NCI-H526 treated with DMSO at 0.1 percent for 48 hours (cell line): Measurements from ENCODE around the gene CRYAA.
"Not testable (repeated sequence)": the region's sequence is repeated elsewhere in the genome, so short reads cannot be mapped to it uniquely, and the experiment has no call there.

Source experiments
- DNase-seq: peaks from one replicate; lab custom pipeline; 2025; lab: John Stamatoyannopoulos, UW

The CRYAA gene

DNA sequence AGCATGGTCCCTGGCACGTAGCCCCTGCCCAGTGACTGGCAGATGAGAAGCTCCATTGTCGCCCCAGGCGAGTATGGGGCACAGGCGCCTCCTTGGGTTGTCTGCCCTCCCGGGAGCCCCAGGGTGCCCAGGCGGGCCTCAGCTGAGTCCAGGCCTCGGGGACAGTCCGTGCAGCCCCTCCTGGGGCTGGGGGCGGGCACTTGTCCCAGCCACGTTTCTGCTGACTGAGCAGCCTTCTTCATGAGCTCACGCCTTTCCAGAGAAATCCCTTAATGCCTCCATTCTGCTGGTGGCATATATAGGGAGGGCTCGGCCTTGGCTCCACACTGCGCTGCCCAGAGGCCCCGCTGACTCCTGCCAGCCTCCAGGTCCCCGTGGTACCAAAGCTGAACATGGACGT is at the start of gene CRYAA:
CRYAA (plus strand) TSS at position 301 of the 400 bp plus-strand sequence; CDS start at position 393, 92 bp downstream.
- not testable (repeated sequence) for DNase-seq

DNA sequence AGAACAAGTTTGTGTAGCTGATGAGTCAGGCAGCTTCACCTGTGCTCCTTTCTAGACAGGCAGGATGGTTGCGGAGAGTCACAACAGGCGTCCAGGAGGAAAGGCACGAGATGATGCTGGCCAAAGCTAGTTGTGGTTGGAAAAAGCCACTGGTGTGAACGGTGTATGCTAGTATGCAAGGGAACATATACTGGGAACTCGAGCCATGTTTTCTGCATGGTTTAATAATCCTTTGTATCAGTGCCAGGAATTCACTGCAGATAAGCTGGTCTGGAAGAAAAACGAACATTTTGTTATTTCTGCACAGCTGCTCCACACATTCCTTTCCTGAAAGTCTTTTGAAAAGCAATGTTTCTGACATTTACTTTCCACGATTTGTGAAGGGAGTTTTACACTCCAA is 38.7 kb upstream of the CRYAA start:
- DNase-seq = not testable (repeated sequence)

GRCh38 chr21:43134520-43134919 is 34.3 kb upstream of the CRYAA start:
- not testable (repeated sequence) for DNase-seq

- not testable (repeated sequence) for DNase-seq
These were observed 29.9 kb upstream of the CRYAA start for GRCh38 chr21:43138944-43139343.

GRCh38 chr21:43141407-43141806 is 27.4 kb upstream of the CRYAA start:
- DNase-seq = not testable (repeated sequence)

GRCh38 chr21:43146637-43147036 is 22.2 kb upstream of the CRYAA start:
- not testable (repeated sequence) for DNase-seq

GRCh38 chr21:43147999-43148398 is 20.8 kb upstream of the CRYAA start:
- not testable (repeated sequence) for DNase-seq

DNA sequence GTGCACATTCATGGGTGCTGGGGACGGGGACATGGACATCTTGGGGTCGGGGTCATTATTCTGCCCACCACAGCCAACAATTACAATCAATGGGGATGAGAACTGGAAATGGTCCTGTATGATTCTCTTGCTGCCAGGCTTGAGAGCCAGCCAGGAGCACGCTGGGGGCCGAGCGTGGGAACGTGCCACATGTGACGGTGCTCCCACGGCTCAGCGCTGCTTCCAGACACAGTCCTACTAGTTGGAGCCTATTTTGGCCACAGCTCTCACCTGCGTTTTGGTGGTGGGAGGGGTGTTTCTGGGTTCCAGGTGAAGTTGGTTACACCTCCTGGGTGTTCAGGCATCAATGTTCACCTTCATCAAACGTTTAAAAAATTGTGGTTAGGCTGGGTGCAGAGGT is 19.5 kb upstream of the CRYAA start:
- not testable (repeated sequence) for DNase-seq

DNA sequence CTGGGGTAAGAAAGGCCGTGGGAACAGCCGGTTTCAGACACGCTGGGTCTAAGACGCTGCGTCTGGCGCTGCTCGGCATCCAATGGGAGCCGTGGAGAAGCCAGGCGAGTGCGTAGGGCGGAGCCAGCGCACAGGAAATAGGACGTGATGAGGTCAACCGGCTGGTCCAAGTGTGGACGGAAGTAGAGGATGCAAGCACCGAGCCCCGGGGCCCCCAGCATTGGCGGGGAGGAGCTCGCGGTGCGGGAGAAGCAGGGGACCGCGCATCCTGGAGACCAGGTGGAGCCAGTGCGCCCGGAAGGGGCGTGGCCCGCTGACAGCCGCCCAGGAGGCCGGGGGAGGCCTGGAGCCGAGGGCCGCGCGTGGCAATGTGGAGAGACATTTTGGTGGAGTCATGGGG is 15.2 kb upstream of the CRYAA start:
- not testable (repeated sequence) for DNase-seq

GRCh38 chr21:43159279-43160175 is 9.3 kb upstream of the CRYAA start:
- DNase-seq = not testable (repeated sequence)

GRCh38 chr21:43161826-43162707 is 6.7 kb upstream of the CRYAA start:
- DNase-seq = not testable (repeated sequence)

- DNase-seq = not testable (repeated sequence)
These were observed 6.1 kb upstream of the CRYAA start for GRCh38 chr21:43162708-43163205.

GRCh38 chr21:43164823-43165222 is 4.0 kb upstream of the CRYAA start:
- DNase-seq = not testable (repeated sequence)

DNA sequence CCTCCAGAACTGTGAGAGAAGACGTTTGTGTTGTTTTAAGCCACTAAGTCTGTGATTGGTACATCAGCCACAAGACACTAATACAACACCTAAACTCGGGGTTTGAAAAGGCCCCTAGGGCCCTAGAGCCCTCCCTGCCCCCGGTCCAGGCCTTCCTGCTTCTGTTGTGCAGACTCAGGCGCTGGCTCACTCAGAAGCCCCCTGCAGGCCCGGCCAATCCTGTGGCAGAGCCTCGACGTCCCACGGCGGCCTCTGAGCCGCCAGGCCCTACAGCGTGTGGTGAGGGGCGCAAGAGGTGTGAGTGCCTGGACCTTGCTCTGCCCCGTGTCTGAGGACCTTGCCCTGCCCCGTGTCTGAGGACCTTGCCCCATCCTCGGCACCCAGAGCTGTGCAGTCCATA is 3.1 kb upstream of the CRYAA start:
- DNase-seq = not testable (repeated sequence)

GRCh38 chr21:43169230-43169886 is 550 bp downstream of the CRYAA start:
- DNase-seq = not testable (repeated sequence)

GRCh38 chr21:43169891-43170290 is 1.1 kb downstream of the CRYAA start:
- DNase-seq = not testable (repeated sequence)

DNA sequence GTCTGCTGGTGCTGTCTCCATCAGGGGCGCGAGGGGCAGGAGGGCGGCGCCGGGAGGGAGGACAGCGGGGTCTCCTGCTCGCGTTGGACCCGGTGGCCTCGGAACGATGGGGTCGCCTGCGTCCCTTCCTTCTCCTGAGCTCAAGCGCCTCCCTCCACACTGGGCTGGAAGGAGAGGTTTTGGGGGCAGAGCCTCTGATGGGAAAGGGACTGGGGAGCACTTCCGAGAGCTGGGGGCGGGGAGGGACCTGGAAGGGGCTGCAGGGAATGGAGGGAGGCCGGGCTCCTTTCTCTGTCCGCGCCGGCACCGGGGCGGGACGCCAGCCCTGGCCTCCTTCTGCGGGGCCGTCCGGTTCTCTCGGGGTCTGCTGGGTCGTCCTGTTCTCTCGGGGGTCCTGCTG is 4.0 kb downstream of the CRYAA start:
- DNase-seq = not testable (repeated sequence)

DNA sequence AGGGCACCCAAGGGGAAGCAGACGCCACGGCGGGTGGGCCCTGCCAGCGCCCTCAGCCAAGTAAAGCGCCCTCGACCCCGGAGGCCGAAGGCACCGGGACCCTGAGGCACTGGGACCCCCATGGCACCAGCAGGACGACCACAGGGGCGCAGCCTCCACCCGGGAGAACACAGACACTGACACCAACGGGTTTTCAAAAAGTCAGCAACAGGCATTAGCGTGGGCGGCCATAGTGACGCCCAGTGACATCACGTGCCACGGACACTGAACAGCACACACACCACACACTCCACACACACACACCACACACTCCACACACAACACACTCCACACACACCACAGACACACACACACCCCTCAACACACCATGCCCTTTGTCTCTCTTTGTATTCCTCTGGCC is 4.6 kb downstream of the CRYAA start:
- DNase-seq = not testable (repeated sequence)

GRCh38 chr21:43173930-43174329 is 5.1 kb downstream of the CRYAA start:
- DNase-seq = not testable (repeated sequence)

DNA sequence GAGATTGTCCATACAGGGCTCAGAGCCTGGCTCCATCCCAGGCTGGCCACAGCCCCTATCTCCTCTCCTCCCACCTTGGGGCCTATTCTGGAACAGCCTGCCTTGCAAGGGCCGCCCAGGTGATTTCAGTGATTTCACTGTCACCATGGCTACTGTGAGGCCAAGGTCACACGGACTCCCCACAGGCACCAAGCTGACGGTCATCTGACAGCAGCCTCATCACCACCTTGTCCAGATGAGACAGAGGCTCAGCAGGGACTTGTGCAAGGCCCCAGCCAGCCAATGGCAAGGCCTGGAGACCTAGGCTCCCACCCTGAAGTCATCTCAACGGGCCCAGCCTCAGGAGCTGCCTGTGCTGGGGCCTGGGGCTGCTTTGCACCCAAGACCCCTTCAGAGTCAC is 6.2 kb downstream of the CRYAA start:
- not testable (repeated sequence) for DNase-seq

GRCh38 chr21:43176621-43177020 is 7.8 kb downstream of the CRYAA start:
- not testable (repeated sequence) for DNase-seq
